Measurements from ENCODE around the gene HDGFL1. TPM values are rescaled to one million over a fixed set of nuclear protein-coding genes. Genes with fewer than 3 reads are reported as not detected.

The HDGFL1 gene
- not detected in 2 replicates for total RNA-seq

DNA sequence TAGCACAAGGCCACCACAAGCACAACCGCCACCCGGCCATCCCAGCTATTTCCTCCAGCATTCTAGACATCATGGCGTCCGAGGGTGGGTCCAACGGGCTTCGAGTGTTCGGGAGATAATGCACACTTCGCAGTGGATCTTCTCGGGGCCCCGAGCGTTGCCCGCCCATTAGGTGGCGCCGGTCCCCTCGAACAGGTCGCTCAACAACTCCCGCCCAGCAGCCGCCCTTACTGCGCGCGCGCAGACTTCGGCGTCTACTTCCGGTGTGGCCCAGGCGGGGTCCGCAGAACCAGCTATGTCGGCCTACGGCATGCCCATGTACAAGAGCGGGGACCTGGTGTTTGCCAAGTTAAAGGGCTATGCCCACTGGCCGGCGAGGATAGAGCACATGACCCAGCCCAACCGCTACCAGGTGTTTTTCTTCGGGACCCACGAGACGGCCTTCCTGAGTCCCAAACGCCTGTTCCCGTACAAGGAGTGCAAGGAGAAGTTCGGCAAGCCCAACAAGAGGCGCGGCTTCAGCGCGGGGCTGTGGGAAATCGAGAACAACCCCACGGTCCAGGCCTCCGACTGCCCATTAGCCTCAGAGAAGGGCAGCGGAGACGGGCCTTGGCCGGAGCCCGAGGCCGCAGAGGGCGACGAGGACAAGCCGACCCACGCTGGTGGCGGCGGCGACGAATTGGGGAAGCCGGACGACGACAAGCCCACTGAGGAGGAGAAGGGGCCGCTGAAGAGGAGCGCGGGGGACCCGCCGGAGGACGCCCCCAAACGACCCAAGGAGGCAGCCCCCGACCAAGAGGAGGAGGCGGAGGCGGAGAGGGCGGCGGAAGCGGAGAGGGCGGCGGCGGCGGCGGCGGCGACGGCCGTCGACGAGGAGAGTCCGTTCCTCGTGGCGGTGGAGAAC, at the start of gene HDGFL1:
TSS of gene HDGFL1 (plus strand) at position 286 of the 904 bp plus-strand sequence. CDS start at position 296, 10 bp downstream.
- intact Hi-C loops (cut with micrococcal nuclease) = no loop called here
- H3K9me3 Mint-ChIP-seq = peaks cover 4% of the 10 kb centered on the region
- no peak within 1 kb of the TSS for H3K27ac Mint-ChIP-seq
- no peak within 1 kb of the TSS for H3K4me3 Mint-ChIP-seq
- DNase-seq (ENCODE audit: low spot score) = no peak
- no peaks in the 10 kb centered on the region for H3K36me3 Mint-ChIP-seq (ENCODE audit: low read depth)
- H3K27me3 Mint-ChIP-seq (ENCODE audit: insufficient read depth) = no peaks in the 10 kb centered on the region
- no peaks in the 10 kb centered on the region for H3K4me1 Mint-ChIP-seq (ENCODE audit: low read depth)

DNA sequence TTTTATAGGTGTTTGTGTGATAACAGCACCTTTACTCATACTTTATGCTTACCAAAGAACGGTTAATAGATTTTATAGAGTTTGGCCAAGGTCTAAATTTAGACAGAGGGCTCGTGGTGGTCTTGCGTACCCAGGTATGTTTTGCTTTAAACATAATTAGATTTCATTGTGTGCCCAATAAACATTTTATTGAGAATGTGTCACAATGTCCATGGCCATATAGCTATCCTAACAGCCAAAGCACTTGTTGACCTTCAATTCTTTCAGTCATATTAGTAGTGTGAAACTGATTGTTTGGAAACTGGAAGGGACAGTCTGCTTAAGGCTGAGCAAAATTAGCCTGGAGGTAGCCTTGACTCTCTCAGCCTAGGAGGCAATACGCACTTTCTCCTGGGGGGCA, 48.3 kb upstream of the HDGFL1 start:
- intact Hi-C loops (cut with micrococcal nuclease) = no loop called here
- no peak overlapping the region for H3K4me3 Mint-ChIP-seq
- H3K9me3 Mint-ChIP-seq = peaks cover 7% of the 10 kb centered on the region
- no peaks in the 10 kb centered on the region for H3K27me3 Mint-ChIP-seq (ENCODE audit: insufficient read depth)
- no peak for DNase-seq (ENCODE audit: low spot score)
- H3K27ac Mint-ChIP-seq = no peak overlapping the region
- no peaks in the 10 kb centered on the region for H3K36me3 Mint-ChIP-seq (ENCODE audit: low read depth)
- H3K4me1 Mint-ChIP-seq (ENCODE audit: low read depth) = no peaks in the 10 kb centered on the region

DNA sequence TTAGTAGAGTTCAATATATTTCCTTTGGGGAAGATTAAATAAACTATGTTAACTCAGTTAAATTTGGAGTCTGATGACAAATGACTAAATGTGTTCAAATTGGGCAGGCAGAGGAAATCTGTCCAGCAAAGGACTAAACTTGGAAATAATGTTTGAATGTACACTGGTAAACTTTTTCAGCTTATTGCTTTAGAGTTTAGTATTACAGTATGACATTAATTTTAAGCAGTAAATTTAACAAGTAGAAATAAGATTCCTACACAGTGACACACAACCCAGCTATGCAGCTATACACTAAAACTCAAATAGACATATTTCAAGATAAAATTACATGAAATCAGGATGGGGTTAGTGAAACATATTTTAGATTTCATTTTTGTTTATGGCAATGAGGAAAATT, 42.6 kb upstream of the HDGFL1 start:
- no peaks in the 10 kb centered on the region for H3K36me3 Mint-ChIP-seq (ENCODE audit: low read depth)
- H3K27ac Mint-ChIP-seq = no peak overlapping the region
- intact Hi-C loops (cut with micrococcal nuclease) = no loop called here
- no peak overlapping the region for H3K4me3 Mint-ChIP-seq
- no peaks in the 10 kb centered on the region for H3K4me1 Mint-ChIP-seq (ENCODE audit: low read depth)
- no peaks in the 10 kb centered on the region for H3K27me3 Mint-ChIP-seq (ENCODE audit: insufficient read depth)
- no peak for DNase-seq (ENCODE audit: low spot score)
- peaks cover 7% of the 10 kb centered on the region for H3K9me3 Mint-ChIP-seq

DNA sequence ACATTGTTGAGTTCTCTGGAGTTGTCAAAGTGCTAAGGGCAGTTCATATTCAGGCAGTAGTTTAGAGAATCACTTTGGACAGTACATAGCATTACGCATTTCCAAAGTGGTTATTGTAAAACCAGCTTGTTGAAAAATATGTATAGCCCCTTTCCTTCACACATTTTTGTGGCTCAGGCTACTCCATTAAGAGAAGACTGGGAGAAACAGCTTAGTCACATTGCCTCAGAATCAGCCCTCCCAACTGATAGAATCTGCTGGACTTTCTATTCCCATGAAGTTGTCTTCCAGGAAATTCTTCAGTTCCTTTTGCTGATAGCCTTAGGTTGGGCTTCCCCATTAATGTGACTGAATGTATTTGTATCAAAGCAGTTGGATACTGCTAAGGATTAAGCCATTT, 39.5 kb upstream of the HDGFL1 start:
- H3K36me3 Mint-ChIP-seq (ENCODE audit: low read depth) = no peaks in the 10 kb centered on the region
- H3K4me1 Mint-ChIP-seq (ENCODE audit: low read depth) = no peaks in the 10 kb centered on the region
- peaks cover 1% of the 10 kb centered on the region for H3K9me3 Mint-ChIP-seq
- H3K4me3 Mint-ChIP-seq = no peak overlapping the region
- DNase-seq (ENCODE audit: low spot score) = no peak
- H3K27ac Mint-ChIP-seq = no peak overlapping the region
- H3K27me3 Mint-ChIP-seq (ENCODE audit: insufficient read depth) = no peaks in the 10 kb centered on the region
- intact Hi-C loops (cut with micrococcal nuclease) = no loop called here

DNA sequence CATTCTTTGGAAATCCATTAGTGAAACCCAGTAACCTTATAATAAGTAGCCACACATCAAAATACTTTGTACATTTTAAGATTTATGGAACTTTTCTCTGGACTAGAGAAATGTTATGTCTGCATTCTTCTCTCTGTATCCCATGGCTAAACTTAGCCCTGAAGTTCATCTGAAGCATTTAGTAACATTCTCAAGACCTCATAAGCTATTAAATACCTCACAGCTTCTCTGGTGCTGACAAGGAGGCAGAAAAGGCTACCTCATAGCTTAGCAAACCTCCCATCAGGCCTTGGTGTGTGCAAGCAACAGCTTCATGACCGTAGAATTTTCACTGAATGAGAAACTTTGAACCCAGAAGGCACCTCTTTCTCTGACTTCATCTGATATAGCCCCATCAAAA, 38.9 kb upstream of the HDGFL1 start:
- Mint-ChIP-seq H3K4me3 (no peak overlapping the region), H3K27me3 (ENCODE audit: insufficient read depth) (no peaks in the 10 kb centered on the region), H3K27ac (no peak overlapping the region), H3K4me1 (ENCODE audit: low read depth) (no peaks in the 10 kb centered on the region), H3K9me3 (peaks cover 5% of the 10 kb centered on the region), H3K36me3 (ENCODE audit: low read depth) (no peaks in the 10 kb centered on the region)
- intact Hi-C loops (cut with micrococcal nuclease) = no loop called here
- DNase-seq (ENCODE audit: low spot score) = no peak

DNA sequence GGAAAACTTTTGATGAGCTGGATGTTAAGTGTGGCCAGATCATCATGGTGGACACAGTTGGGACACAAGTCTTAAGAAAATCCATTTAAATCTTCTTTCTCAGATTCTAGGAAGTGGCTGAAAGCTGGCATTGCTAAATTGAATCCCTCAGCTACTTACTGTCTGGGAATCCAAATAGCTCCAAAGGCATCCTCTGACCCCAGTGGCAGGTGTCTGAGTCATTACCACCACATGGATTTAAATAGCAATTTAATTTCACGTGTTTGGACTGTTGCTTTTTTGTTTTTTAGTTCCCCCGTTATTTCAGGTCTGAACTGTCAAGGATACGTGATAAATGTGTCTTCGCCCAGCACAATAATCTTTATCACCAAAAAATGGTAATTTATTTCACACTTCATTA, 33.2 kb upstream of the HDGFL1 start:
- Mint-ChIP-seq H3K36me3 (ENCODE audit: low read depth) (no peaks in the 10 kb centered on the region), H3K27me3 (ENCODE audit: insufficient read depth) (no peaks in the 10 kb centered on the region), H3K9me3 (peaks cover 5% of the 10 kb centered on the region), H3K4me3 (no peak overlapping the region), H3K4me1 (ENCODE audit: low read depth) (no peaks in the 10 kb centered on the region), H3K27ac (no peak overlapping the region)
- DNase-seq (ENCODE audit: low spot score) = no peak
- intact Hi-C loops (cut with micrococcal nuclease) = no loop called here

DNA sequence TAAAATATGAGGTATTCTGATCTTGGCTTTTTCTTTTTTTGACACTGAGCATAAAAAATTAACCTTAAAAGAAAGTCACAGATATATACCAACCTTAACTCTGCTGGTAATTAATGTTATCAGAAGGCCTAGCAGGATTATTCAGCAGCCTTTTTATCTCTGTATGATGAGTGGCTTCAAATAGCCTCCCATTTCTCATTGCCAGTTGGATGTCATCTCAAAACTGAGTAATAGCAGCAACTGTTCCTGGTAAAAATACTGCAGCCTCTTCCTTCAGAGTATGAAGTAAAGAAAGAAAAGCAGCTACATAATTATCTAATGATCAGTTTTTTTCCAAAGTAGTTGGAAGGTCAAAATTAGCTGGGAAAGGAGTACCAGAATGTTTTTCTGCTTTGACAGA, 24.9 kb upstream of the HDGFL1 start:
- DNase-seq (ENCODE audit: low spot score) = no peak
- Mint-ChIP-seq H3K4me3 (no peak overlapping the region), H3K4me1 (ENCODE audit: low read depth) (no peaks in the 10 kb centered on the region), H3K27ac (no peak overlapping the region), H3K27me3 (ENCODE audit: insufficient read depth) (no peaks in the 10 kb centered on the region), H3K9me3 (no peaks in the 10 kb centered on the region), H3K36me3 (ENCODE audit: low read depth) (no peaks in the 10 kb centered on the region)
- intact Hi-C loops (cut with micrococcal nuclease) = no loop called here

DNA sequence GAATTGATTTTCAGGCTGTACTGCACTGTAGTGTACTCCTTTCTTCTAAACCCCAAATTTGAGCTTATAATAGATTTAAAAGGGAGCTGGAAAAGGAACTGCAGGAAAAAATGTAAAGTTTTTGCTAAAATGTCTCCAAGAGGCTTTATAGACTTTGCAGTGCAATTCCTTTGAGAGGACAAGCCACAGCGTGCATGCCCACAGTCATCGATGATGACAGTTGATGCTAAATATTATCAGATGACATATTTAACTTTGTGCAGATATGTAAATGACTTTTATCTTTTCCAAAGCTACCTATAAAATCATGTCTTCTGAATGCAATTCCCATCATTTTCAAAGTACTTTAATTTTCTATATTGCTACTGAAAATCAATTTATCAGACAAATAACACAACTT, 24.3 kb upstream of the HDGFL1 start:
- H3K27ac Mint-ChIP-seq = no peak overlapping the region
- H3K36me3 Mint-ChIP-seq (ENCODE audit: low read depth) = no peaks in the 10 kb centered on the region
- no peaks in the 10 kb centered on the region for H3K27me3 Mint-ChIP-seq (ENCODE audit: insufficient read depth)
- H3K4me3 Mint-ChIP-seq = no peak overlapping the region
- DNase-seq (ENCODE audit: low spot score) = no peak
- H3K4me1 Mint-ChIP-seq (ENCODE audit: low read depth) = no peaks in the 10 kb centered on the region
- no peaks in the 10 kb centered on the region for H3K9me3 Mint-ChIP-seq
- intact Hi-C loops (cut with micrococcal nuclease) = no loop called here

DNA sequence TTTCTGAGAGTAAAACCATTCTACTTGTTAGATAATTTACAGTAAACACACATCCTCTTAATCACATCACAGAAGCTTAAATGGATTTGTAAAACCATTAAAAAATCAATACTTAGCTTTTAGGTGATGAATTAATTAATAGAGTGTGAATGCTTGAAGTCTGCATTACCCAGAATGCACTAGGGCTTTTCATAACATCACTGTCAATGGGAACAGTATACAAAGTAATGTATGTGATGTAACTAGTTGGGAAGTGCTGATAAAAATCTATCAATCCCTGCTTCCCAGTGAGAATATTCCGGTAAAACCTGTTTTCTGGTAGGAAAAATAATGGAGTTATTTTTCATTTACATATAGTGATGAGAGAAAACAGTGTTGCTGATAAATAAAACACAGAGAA, 23.1 kb upstream of the HDGFL1 start:
- no peak for DNase-seq (ENCODE audit: low spot score)
- H3K4me1 Mint-ChIP-seq (ENCODE audit: low read depth) = no peaks in the 10 kb centered on the region
- no peak overlapping the region for H3K27ac Mint-ChIP-seq
- intact Hi-C loops (cut with micrococcal nuclease) = no loop called here
- H3K27me3 Mint-ChIP-seq (ENCODE audit: insufficient read depth) = no peaks in the 10 kb centered on the region
- no peak overlapping the region for H3K4me3 Mint-ChIP-seq
- no peaks in the 10 kb centered on the region for H3K36me3 Mint-ChIP-seq (ENCODE audit: low read depth)
- H3K9me3 Mint-ChIP-seq = no peaks in the 10 kb centered on the region

DNA sequence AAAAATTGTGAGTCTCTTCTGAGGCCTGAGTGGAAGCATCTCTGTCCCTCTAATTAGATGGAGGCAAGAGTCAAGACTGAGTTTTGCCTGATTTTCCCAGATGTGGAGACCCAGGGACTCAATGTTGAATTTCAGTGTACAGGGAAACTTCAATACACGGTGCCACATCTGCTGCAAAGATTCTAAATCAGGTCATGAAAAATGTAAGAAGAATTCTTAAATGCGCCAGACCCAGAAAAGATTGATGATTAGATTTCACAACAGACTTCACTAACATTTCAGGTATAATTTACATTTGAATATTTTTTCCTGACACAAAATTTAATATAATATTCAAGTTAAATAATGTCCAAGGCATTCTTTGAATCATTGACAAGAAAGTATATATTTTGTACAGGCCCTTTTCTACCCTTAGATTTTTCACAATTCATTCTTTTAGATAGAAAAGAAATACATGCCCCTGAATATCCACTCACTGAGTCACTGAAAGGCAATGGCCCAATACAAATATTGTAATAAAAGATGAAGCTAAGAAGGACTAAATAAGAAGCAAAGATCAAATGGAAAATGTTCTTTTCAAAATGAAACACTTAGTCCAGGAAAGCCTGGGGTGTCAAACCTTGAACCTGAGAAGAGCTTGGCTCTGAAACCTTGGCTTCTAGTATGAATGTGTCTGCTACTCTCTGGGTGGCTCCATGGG, 18.2 kb upstream of the HDGFL1 start:
- Mint-ChIP-seq H3K27ac (no peak overlapping the region), H3K9me3 (no peaks in the 10 kb centered on the region), H3K36me3 (ENCODE audit: low read depth) (no peaks in the 10 kb centered on the region), H3K4me1 (ENCODE audit: low read depth) (no peaks in the 10 kb centered on the region), H3K27me3 (ENCODE audit: insufficient read depth) (no peaks in the 10 kb centered on the region), H3K4me3 (no peak overlapping the region)
- no peak for DNase-seq (ENCODE audit: low spot score)
- intact Hi-C loops (cut with micrococcal nuclease) = no loop called here

DNA sequence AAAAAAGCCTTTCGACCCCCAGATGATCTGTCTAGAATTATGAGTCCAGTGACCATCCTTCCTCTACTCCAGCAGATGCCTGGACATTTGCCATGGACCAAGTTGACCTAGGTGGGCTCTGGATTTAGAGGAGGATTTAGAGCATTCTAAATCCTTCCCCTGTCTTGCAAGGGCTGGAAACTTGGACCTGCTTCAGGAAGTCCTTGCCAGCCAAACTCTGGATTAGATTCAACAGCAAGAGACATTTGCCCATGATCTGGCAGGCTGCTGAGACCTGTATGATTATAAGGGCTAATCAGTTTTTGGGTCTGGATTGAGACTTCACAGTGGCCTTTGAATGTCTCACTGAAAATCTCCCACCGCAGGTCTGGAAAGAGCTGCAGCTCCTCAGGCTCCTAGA, 13.1 kb upstream of the HDGFL1 start:
- Mint-ChIP-seq H3K4me1 (ENCODE audit: low read depth) (no peaks in the 10 kb centered on the region), H3K4me3 (no peak overlapping the region), H3K27me3 (ENCODE audit: insufficient read depth) (no peaks in the 10 kb centered on the region), H3K36me3 (ENCODE audit: low read depth) (no peaks in the 10 kb centered on the region), H3K27ac (no peak overlapping the region), H3K9me3 (no peaks in the 10 kb centered on the region)
- intact Hi-C loops (cut with micrococcal nuclease) = no loop called here
- no peak for DNase-seq (ENCODE audit: low spot score)

DNA sequence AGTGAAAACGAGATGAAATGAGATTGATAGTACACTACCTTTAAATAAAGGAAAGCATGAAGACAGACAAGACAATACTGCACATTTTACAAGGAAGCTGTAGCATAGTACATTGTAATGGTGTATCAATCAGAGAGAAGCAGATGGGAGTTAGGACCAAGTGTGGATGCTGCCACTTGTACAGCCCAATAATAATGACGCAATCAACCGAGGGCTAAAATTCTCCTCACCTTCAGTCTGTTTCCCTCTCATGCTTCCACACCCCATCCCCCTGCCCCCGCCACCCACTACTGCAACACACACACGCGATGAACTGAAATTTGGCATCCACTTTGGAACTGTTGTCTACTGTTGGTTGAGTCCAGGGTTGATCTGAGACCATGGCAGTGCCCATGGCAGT, 12.4 kb upstream of the HDGFL1 start:
- Mint-ChIP-seq H3K27me3 (ENCODE audit: insufficient read depth) (no peaks in the 10 kb centered on the region), H3K4me1 (ENCODE audit: low read depth) (no peaks in the 10 kb centered on the region), H3K27ac (no peak overlapping the region), H3K4me3 (no peak overlapping the region), H3K36me3 (ENCODE audit: low read depth) (no peaks in the 10 kb centered on the region), H3K9me3 (no peaks in the 10 kb centered on the region)
- intact Hi-C loops (cut with micrococcal nuclease) = no loop called here
- DNase-seq (ENCODE audit: low spot score) = no peak

DNA sequence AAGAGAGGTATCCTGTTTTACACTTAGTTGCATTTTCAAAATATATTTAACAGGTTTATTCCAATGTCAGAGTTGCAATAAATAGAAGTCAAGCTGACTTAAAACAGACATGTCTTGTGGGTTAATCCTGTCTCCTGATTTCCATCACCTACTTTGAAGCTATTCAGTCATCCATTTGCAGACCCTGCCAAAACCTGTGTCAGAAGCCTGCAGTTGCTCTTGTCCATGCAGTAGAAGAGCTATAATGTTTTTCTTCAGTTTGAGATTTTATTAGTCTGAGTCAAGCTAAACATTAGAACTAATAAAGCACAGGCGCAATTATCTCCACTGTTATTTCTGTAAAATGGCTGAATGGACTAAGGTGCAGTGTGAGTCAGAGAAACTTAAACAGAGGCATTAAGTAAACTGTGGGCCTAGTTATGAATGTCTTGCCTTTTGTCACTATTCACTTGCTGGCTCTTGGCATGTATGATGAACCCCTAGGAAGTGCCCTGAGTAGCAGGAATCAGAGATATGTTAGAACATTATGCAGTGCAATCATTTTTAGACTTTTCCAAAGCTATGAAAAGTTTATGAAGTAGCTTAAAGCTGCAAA, 11.0 kb upstream of the HDGFL1 start:
- H3K27ac Mint-ChIP-seq = no peak overlapping the region

More for the DNA sequence above, 11.0 kb upstream of the HDGFL1 start:
- H3K4me3 Mint-ChIP-seq = no peak overlapping the region
- no peaks in the 10 kb centered on the region for H3K4me1 Mint-ChIP-seq (ENCODE audit: low read depth)
- DNase-seq (ENCODE audit: low spot score) = no peak
- H3K9me3 Mint-ChIP-seq = no peaks in the 10 kb centered on the region
- no peaks in the 10 kb centered on the region for H3K36me3 Mint-ChIP-seq (ENCODE audit: low read depth)
- intact Hi-C loops (cut with micrococcal nuclease) = no loop called here
- no peaks in the 10 kb centered on the region for H3K27me3 Mint-ChIP-seq (ENCODE audit: insufficient read depth)

Data from activated T-helper 1 cell treated with anti-CD3 and anti-CD28 coated beads, Interleukin-12 subunit alpha, Interleukin-12 subunit beta, Interleukin-2, Interleukin-4 antibody, amounts not matched to agents 30 ng/mL and 10 ng/mL and 1 ng/mL, durations not matched to agents 14 hours and 24 hours and 36 hours (primary cell).